Skin of body (tissue), 2 donors: Measurements from ENCODE around the gene SLC16A8. TPM values are rescaled to one million over a fixed set of nuclear protein-coding genes. Genes with fewer than 3 reads are reported as not detected.
"Not testable (repeated sequence)": the region's sequence is repeated elsewhere in the genome, so short reads cannot be mapped to it uniquely, and the experiment has no call there.

ENCODE experiments used
- DNase-seq: peaks from one replicate; lab custom pipeline; 2025; lab: John Stamatoyannopoulos, UW
- total RNA-seq: library from RNA; depleted of rRNA; stranded (reverse); fragments of >200 nt; gene quantifications from one replicate; pipeline ENCODE4 v1.2.3, GENCODE V29; 2014

Gene SLC16A8, protein sequence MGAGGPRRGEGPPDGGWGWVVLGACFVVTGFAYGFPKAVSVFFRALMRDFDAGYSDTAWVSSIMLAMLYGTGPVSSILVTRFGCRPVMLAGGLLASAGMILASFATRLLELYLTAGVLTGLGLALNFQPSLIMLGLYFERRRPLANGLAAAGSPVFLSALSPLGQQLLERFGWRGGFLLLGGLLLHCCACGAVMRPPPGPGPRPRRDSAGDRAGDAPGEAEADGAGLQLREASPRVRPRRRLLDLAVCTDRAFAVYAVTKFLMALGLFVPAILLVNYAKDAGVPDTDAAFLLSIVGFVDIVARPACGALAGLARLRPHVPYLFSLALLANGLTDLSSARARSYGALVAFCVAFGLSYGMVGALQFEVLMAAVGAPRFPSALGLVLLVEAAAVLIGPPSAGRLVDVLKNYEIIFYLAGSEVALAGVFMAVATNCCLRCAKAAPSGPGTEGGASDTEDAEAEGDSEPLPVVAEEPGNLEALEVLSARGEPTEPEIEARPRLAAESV
- total RNA-seq, result 0.69 TPM

DNA sequence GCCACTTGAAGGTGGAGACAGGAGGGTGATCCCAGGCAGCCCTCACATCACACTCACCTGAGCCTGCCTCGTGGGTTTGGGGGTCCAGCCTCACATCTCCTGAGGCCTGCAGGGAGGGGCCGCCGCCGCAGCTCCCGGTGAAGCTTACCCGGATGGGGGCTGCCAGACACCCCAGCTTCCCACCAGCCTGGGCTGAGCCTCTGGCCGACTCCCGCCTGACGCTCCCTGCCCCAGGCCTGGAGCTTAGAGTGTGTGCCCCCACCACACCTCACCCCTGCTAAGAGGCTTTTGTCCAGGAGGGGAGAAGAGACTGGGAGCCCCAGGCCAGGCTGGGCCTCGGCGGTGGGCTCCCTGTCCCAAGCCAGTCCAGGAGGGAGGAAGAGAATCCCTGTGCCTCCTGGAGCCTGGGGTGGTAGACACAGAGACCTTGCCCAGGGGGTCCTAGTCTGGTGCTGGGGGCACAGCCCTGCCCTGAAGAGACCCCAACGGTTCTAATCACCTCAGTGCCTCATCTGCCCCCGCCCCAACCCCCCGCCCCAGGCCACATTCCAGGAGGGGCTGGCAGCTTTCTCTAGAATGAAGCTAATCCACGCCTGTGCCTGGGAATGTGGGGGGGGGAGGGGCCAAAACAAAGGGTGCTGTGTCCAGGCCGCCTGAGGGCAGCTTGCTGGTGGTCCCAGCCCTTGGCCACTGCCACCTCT is at the start of gene SLC16A8:
SLC16A8 (minus strand) TSS at position 254 of the 701 bp plus-strand sequence. CDS start 1,311 bp downstream, outside the sequence.
- no peak for DNase-seq

DNA sequence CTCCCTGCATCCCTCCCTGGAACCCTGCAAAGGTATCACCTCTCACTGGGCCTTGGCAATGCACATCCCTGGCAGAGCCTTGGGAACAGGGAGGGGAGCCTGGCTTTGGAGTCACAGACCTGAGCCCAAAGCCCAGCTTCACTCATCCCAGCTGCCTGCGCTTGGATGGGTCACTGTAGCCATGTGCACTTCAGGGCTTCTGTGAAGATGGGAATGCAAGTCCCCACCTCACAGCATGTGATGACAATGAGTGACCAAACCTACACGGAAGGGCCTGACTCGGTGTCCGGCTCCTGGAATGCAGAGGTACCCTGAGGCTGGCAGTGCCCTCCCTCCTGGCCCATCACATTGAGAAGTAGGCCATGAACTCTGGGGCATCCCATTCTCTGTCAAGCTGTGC is 49.3 kb upstream of the SLC16A8 start:
- DNase-seq, result no peak

DNA sequence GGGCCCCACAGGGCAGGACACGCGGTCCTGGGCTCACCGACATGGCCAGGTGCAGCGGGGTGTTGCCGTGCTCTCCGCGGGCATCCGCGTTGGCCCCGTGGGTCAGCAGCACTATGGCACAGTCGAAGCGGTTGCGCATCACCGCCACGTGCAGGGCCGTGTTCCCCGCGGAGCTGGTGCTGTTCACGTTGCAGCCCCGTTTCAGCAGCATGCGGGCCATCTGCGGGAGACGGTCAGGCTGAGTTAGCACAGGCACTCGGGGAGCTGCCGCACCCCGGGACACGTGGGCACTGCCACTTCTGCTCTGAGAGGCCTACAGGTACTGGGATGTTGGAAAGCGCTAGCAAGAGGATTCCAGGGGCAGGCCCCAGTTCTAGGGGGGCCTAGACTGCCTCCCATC is 48.8 kb upstream of the SLC16A8 start:
- DNase-seq, result no peak

DNA sequence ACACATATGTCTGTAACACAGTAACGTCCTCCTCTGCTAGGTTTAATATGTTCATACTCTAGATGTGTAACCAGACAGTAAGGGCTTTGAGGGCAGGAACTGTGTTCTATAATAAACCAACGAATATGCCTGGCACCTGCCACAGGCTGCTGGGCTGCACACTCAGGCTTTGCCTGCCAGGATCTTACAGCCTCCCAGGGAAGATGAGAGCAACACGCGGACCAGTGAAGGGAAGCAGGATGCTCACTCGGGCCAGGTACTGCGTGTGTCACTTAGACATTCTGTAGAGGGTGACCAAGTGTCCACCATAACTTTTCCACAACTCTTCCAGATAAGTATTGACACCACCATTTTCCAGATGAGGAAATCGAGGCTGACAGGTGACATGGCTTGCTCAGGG is 48.2 kb upstream of the SLC16A8 start:
- no peak for DNase-seq

DNA sequence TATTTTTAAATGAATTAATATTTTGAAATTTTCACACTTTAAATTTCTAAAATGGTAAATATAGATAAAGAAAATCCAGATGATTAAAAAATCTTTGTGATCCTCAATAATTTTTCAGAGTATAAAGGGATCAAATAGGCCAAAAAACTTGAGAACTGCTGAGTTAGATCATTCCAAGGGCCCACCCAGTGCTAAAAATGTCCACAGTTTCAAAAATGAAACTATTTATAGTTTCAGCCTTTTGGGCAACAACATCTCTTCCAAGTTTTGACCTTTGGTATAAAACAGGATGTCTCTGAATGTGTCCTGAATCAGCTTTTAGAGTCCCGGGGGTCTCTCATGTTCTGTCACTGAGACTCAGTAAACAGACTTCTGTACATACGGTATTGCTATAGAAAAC is 47.4 kb upstream of the SLC16A8 start:
- no peak for DNase-seq

DNA sequence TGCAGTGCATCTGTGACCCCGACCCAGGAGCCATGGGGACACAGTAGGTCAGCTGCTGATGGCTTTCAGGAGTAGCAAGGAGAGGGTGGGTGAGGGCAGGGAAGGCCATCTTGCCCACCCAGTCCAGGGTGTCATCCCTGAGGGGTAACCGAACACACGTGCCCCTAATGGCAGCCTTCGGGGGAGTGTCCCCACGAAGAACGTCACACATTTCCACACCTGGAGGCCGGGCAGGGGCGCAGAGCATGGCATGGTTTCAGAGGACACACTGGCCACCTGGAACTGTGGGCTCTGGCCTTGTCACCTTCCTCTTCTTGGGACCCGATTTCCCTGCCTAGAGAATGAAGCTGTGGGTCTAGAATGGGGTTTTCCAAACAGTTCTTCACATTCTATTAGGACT is 45.9 kb upstream of the SLC16A8 start:
- DNase-seq, result no peak

DNA sequence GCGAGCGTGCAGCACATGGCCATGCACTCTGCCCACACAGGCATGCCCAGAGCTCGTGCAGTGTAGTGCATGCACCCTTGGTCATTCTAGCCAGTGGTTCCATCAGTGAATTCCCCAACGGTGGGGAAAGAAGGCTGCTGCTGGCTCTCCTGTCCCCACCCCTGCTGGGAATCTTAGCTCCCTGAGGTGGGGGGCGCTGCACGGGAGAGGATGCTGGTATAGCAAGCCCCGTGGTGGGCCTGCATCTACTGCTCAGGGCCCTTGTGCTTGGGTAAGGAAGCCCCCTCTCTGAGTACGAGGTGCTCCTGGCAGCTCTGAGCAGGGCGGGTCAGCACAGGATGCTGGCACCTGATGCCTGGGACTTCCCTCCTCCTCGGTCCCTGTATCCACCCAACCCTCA is 45.0 kb upstream of the SLC16A8 start:
- DNase-seq, result no peak

DNA sequence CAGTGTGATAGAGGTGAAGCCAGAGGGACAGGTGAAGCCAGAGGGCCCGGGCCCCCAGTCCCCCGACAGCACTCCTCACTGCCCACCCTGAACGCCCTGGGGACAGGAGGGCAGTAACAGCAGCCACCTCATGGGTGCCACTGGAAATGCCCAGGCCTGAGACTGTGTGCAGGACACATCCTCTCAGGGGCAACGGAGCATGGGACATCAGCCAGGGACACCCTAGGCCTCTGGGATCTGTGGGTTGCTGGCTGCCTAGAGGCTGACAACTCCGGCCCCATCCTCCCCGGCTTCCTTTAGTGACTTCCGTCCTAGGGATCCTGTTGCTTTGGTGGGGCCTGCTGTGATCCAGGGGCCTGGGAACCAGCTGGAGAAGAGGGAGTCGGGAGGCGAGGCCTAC is 43.9 kb upstream of the SLC16A8 start:
- DNase-seq, result no peak

DNA sequence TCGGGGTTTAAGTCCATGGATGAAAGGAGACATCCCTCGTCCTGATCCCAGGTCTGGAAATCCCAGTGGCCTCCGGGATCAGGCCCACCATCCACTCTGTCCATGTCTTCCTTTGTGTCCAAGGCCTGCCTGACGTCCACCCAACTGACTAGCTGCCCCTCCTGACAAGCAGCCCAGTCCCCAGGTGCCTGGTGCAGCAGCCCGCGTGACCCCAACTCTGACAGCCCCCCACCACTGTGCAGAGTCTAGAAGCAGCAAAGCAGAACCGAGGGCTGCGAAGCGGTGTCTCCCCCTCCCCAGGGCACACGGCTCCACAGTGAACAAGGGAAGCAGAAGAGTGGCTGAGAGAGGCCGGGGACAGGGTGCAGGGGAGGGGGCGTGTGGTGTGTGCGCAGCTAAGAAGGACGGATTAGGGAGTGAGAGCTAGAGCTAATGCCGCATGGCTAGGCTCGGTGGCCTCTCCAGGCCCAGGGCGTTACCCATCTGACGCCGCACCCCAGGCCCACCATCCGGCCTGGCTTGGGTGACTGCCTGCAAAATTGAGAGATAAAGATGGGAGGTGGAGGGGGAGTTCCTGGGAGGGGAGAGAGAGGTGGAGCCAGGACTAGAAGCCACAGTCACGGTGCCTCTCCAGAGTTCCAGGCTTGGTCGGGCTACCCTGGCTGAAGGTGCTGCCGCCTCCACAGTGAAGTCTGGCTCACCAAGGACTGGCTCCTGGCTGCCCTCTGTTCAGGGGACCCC is 43.1 kb upstream of the SLC16A8 start:
- no peak for DNase-seq

DNA sequence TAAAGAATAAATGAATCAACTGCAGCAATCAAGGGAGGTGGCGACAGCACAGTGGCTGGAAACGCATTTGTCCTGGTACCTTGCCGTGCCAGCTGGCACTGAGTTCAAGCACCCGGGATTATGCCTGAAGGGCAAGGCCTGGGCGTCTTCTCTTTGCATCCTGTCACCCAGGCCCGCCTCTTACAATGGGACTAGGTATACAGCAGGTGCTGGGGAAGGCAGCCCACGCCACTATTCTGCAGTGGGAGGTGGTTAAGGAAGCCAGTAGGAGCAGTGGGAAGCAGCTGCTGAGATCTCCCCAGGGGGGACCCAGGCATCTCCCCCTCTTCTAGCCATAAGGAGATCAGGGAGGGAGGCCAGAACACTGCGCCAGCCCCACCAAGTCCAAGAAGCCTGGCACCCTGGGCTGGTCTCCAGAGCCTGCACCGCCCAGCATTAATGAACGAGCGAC is 41.8 kb upstream of the SLC16A8 start:
- DNase-seq, result no peak

DNA sequence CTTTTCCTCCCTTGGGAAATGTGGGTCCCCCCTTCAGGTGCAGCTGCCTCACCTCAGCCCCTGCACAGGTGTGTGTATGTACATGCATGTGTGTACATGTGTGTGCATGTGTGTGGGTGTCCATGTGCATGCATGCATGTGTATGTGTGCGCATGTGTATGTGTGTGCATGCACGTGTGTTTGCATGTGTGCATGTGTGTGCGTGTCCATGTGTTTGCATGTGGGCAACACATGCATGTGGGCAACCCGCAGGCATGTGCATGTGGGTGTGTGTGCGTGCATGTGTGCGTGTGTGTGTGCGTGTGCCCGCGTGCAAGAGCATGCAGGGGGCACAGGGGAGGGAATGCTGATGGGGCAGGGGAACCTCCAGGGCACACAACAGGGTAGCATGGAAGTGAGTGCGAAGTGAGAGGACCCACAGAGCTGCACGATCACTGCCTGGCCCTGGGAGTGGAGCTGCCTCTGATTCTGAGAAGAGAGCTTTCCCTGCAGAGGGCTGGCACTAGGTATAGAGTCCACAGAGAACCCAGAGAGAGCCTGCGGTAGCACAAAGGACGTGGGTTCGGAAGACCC is 41.1 kb upstream of the SLC16A8 start:
- no peak for DNase-seq

DNA sequence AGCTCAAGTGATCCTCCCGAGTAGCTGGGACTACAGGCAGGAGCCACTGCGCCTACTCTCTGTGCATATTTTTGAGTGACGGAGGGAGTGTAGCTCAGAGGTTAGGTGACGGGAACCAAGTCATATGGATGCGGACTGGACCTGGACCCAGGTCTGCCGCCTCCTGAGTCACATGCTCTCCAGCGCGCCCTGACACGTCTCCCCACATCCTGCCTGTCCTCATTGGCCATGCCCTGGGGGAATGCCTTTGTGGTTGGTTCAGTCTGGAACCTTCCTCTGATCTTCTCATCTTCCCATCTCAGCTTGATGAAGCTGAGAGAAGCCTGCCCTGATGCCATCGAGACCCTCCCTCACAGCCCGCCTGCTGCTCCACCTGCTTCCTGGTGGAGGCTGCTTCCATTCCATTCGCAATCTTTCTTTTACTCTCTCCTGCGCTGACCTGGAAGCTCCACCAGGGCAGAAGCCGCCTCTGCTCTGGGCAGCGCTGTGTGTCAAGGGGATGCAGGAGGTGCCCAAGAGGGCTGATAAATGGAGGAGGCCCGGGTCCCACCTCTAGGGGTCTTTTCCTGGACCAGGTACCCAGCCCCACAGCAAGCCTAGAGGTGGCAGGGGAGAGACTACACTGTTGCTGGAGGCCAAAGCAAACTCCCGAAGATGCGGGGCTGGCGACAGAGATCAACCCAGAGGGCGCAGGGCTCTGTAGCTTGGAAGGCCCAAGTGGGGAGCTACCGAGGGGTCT is 40.4 kb upstream of the SLC16A8 start:
- no peak for DNase-seq

DNA sequence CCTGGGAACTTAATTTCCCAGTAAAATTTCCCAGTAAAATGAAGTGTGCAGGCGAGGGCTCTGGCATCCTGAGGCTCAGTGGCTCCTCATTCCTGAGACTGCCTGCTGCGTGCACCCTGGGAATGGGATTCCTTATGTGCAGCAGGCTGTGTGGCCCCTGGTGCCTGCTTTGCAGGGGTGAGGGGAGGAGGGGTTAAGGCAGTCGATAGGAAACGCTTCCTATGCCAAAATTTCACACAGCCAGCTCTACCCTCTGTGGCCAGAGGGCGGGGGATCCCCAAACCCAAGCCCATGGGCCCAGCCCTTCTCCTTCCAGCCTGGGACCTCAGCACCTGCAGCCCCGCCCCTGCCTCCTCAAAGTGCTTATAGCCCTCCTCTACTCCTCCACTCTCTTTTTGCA is 38.6 kb upstream of the SLC16A8 start:
- DNase-seq, result no peak

DNA sequence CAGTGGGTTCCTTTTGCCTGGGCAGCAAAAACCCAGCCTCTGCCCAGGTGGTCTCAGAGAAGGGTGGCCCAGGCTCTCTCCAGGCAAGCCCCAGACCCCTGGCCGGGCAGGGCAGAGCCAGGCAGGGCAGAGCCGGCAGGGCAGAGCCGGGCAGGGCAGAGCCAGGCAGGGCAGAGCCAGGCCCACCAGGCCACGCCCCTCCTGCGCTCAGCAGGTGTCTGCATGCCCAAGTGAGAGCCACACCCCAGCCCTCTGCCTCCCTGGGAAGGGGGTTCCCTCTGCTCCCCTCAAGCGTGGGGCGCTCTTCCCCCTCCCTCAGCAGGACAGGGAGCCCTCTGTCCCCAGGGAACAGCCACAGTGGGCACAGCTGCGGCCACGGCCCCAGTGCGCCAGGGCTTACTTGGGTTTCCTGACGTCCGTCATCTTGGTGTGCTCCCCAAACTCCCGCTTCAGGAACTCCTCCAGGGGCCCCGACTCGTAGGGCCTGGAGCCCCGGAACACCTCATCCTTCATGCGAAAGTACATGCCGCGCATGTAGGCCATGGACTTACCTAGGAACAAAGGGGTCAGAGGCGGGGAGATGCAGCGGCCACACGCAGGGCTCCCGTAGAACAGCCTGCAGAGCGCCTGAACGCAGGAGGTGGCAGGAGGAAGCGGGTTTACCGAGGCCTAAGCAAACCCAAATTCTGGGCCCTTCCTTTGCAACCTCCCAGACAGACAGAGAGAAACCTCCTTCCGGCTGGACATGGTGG is 36.6 kb upstream of the SLC16A8 start:
- no peak for DNase-seq

DNA sequence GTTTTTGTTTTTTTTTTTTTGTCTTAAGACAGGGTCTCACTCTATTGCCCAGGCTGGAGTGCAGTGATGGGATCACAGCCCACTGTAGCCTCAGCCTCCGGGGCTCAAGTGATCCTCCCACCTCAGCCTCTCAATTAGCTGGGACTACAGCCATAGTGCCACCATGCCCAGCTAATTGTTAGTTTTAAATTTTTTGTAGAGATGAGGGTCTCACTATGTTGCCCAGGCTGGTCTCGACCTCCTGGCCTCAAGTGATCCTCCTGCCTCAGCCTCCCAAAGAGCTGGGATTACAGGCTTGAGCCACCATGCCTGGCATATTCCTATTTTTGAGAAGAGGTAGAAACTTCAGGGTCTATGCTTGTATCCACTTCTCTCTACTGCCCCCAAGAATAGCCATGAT is 34.8 kb upstream of the SLC16A8 start:
- DNase-seq, result not testable (repeated sequence)

DNA sequence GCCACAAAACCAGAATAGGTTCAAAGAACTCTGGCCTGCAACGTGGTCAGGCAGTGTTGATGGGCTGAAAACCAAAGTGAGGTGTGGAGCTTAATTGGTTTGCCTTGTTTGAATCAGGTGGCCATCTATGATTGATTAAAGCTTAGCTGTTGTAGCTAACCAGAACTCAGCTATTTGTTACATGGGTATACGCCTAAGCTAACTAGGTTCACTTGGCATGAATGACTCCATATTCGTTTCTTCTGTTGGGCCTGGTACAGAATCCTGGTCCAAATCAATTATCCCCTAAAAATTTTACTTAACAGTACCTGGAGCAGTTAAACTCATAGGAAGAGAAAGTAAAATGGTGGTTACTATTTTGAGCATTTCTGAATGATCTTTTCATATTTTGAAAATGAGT is 34.2 kb upstream of the SLC16A8 start:
- no peak for DNase-seq

DNA sequence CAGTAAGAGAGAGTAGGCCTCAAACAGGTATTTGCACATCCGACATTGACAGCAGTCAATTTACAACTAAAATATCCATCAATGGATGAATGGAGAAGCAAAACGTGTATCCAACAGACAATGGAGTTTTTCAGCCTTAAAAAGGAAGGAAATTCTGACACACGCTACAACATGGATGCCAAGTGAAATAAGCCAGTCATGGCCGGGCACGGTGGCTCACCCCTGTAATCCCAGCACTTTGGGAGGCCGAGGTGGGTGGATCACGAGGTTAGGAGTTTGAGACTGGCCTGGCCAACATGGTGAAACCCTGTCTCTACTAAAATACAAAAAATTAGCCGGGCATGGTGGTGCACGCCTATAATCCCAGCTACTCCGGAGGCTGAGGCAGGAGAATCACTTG is 33.6 kb upstream of the SLC16A8 start:
- DNase-seq, result not testable (repeated sequence)

DNA sequence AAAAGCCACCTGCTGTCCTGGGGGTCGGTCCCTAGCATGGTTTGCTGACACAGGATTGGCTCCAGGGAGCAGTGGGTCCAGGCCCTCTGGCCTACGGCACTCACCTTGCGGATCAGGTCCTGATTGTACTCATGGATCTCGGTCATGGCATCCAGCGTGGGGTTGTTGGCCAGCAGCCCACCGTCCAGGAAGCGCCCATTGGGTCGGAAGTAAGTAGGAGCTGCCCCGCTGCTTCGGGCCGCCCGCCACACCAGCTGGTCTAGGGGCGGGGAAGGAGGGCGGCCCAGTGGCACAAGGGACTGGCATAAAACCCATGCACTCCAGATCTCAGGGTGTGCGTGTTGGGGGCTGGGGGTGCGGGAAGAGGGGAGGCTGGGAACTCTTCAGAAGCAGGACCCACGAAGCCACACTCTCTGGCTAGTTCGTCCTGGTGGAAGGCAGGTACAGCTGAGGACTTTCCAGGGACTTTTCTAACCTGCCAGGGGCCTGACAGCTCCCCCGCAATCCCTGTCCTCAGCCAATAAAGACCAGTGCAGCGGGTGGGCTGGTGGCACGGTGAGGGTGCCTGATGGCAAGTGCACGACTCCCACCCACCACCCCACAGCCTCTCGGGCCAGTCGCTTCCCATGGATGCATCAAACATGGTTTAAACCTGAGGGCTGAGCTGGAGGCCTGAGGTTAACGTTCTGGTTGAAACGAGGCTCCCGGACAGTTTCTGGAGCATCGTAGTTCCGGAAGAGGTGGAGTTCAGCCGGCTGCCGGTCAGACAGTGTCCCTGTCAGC is 31.6 kb upstream of the SLC16A8 start:
- no peak for DNase-seq
